Measurements from ENCODE around the gene MB. TPM values are rescaled to one million over a fixed set of nuclear protein-coding genes. Genes with fewer than 3 reads are reported as not detected.

MB gene
- total and polyA plus RNA-seq, 9 of the 15 experiments (the other 6 are each of a cell fraction or from before 2014, with no cell fraction given) = not detected

- Histone ChIP-seq H3K36me3 (ENCODE audit: control insufficient read depth, insufficient read depth, low read length) (no peaks in the 10 kb centered on the region), H3K4me2 (ENCODE audit: insufficient read depth, low read length) (no peak overlapping the region), H3K27ac (ENCODE audit: extremely low read depth, low read depth, low read length) (no peak overlapping the region), H3K4me3 (no peak overlapping the region), H3K9me3 (replicated peaks; ENCODE audit: control insufficient read depth, insufficient read depth, low read depth, low read length) (no peaks in the 10 kb centered on the region), H2AFZ (ENCODE audit: low read depth, low read length) (no peak overlapping the region), H3K9ac (ENCODE audit: insufficient read depth in 1 of 2, low read depth in 2 of 2, low read length in 2 of 2) (no peak overlapping the region), H3K27me3 (ENCODE audit: control insufficient read depth in 2 of 2, insufficient read depth in 2 of 2, low read length in 2 of 2) (peaks cover 3 to 35% of the 10 kb centered on the region in 2 experiments; a peak in 3 of 5 replicates), H4K20me1 (replicated peaks; ENCODE audit: control insufficient read depth, insufficient read depth, low read length) (no peaks in the 10 kb centered on the region), H3K9me1 (ENCODE audit: control insufficient read depth, insufficient read depth, low read length) (no peaks in the 10 kb centered on the region), H3K4me1 (replicated peaks in 1 of 2; ENCODE audit: control insufficient read depth in 2 of 2, insufficient read depth in 2 of 2, low read length in 2 of 2) (peaks cover 0 to 4% of the 10 kb centered on the region in 2 experiments; a peak in 3 of 5 replicates), H3K79me2 (ENCODE audit: control insufficient read depth, insufficient read depth, low read length) (no peaks in the 10 kb centered on the region)
- FAIRE-seq (no peak), DNase-seq (ENCODE audit: extremely low read depth in 1 of 4, low spot score in 3 of 4) (no peak), ATAC-seq (no peak)
- 0% methylated on average over 11 of the region's 11 CpGs for WGBS (ENCODE audit: insufficient coverage, low coverage, missing lambda C conversion rate)
- in situ Hi-C loops (cut with MboI) (no loop called here), intact Hi-C loops (cut with micrococcal nuclease) (no loop called here)
- BruUV-seq (replicated peaks) = no TSS peak
- POLR2A ChIA-PET = interaction anchor here (0.8 kb wide), 1 partner anchor 328 kb away, joined by 4 read pairs; no protein-coding TSS in a partner anchor
- TF ChIP-seq ZNF644 (tag; IDR thresholded peaks at IDR 0.05; ENCODE audit: low read depth) = no peak
- TF ChIP-seq SNAPC5 (CRISPR knock-in tag; IDR thresholded peaks at IDR 0.05) = no peak
- TF ChIP-seq SETDB1 (IDR thresholded peaks at IDR 0.05; ENCODE audit: low read length) = no peak
- no peak for TF ChIP-seq RERE (CRISPR knock-in tag; IDR thresholded peaks at IDR 0.05; ENCODE audit: borderline replicate concordance)
- TF ChIP-seq CTCF (IDR thresholded peaks at IDR 0.05 in 2 of 3, conservative IDR thresholded peaks at IDR 0.05 in 1 of 3; ENCODE audit: insufficient read depth in 2 of 3, low read depth in 1 of 3, low read length in 3 of 3) = no peak
- TF ChIP-seq KAT7 (CRISPR knock-in tag; IDR thresholded peaks at IDR 0.05; ENCODE audit: borderline replicate concordance) = no peak
- no peak for TF ChIP-seq SNRNP70 (optimal IDR thresholded peaks at IDR 0.05; ENCODE audit: low read depth, low read length)
- no peak for TF ChIP-seq KLF13 (tag; IDR thresholded peaks at IDR 0.05; ENCODE audit: borderline replicate concordance, low read depth)
- TF ChIP-seq HNRNPH1 (optimal IDR thresholded peaks at IDR 0.05; ENCODE audit: low read depth, low read length) = no peak
- CTCF ChIA-PET (ENCODE audit: low intra/inter-chr PET ratio) = no interaction called here
These were observed 9.0 kb downstream of the MB start for GRCh38 chr22:35608088-35608487.
